Tibial nerve (tissue), 3 donors: ENCODE results near the gene RBM25.

Experiments
- POLR2A ChIP-seq, 2 donors: fragments of 450-650 bp; IDR thresholded peaks; one replicate each; pipeline ENCODE4 v1.6.1; 2017; ENCODE audit warnings: antibody characterized with exemption in 2 of 2, mild to moderate bottlenecking in 2 of 2, moderate library complexity in 2 of 2
- TF ChIP-seq, protein P1 (sequence below), 5 experiments: fragments of 200-600 bp in 3 of 5; fragments of 450-650 bp in 2 of 5; sonication (generic) in 3 of 5; IDR thresholded peaks; one replicate each; pipeline ENCODE4 v1.5.1; 2016 to 2019; ENCODE audit warnings: antibody characterized with exemption in 5 of 5, mild to moderate bottlenecking in 3 of 5, moderate library complexity in 2 of 5

DNA sequence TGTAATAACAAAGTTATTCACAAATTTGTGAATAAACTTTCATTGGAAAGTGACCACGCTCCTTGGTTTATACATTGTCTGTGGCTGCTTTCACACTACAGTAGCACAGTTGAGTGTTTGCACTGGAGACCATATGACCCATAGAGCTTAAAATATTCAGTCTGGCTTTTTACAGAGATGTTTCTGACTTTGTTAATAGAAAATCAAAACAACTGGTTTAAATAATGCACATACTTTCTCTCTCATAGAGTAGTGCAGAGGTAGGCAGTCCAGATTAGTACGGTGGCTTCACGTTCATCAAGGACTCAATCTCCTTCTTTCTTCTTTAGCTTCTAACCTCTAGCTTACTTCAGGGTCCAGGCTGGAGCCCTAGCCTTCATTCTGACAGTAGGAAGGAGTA lies 114.2 kb downstream of the RBM25 start:
- TF ChIP-seq, protein P1, sequence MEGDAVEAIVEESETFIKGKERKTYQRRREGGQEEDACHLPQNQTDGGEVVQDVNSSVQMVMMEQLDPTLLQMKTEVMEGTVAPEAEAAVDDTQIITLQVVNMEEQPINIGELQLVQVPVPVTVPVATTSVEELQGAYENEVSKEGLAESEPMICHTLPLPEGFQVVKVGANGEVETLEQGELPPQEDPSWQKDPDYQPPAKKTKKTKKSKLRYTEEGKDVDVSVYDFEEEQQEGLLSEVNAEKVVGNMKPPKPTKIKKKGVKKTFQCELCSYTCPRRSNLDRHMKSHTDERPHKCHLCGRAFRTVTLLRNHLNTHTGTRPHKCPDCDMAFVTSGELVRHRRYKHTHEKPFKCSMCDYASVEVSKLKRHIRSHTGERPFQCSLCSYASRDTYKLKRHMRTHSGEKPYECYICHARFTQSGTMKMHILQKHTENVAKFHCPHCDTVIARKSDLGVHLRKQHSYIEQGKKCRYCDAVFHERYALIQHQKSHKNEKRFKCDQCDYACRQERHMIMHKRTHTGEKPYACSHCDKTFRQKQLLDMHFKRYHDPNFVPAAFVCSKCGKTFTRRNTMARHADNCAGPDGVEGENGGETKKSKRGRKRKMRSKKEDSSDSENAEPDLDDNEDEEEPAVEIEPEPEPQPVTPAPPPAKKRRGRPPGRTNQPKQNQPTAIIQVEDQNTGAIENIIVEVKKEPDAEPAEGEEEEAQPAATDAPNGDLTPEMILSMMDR (IDR thresholded peaks at IDR 0.05) = no peak
- no peak for TF ChIP-seq POLR2A (IDR thresholded peaks at IDR 0.05)
